Sciatic nerve (tissue), 2 donors: ENCODE results near the gene PKNOX1. TPM values are rescaled to one million over a fixed set of nuclear protein-coding genes. Genes with fewer than 3 reads are reported as not detected.
"Not testable (repeated sequence)": the region's sequence is repeated elsewhere in the genome, so short reads cannot be mapped to it uniquely, and the experiment has no call there.

Experiments used
- ATAC-seq: fragments of 200-7000 bp; cut with Tn5 transposase; one replicate; pipeline ENCODE4 v1.9.1; 2020; ENCODE audit warnings: mild to moderate bottlenecking, moderate library complexity
- DNase-seq: peaks from one replicate; pipeline ENCODE4 v3.0.0-alpha.2; 2020; ENCODE audit warnings: low spot score
- intact Hi-C: fragments of 100-400 bp; cut with DNase I; formaldehyde crosslinking; loops from one replicate; pipeline ENCODE4 v1.14.2; 2022
- total RNA-seq: library from RNA; stranded (reverse); fragmentation: NEBNext Ultra II Directional; extraction: Animal tissue kit (Norgen Biotek cat#: 25700); gene quantifications from one replicate; pipeline ENCODE4 v1.2.1, GENCODE V29; 2021
- donor health status: DM: no; HTN: no; CAD: no.
- donor health status: DM: no; HTN: no; CAD: no.

The PKNOX1 gene
- total RNA-seq, 1 donor from 2014 or later = 23.1 TPM

GRCh38 chr21:43004926-43005325 lies 30.6 kb downstream of the PKNOX1 start:
- ATAC-seq (peak; percentile 10), DNase-seq (no peak)
- intact Hi-C loops = no loop called here

- ATAC-seq (no peak), DNase-seq (no peak)
- intact Hi-C loops = no loop called here
Measured at GRCh38 chr21:43005635-43006034, 31.3 kb downstream of the PKNOX1 start.

GRCh38 chr21:43006051-43006873 lies 31.9 kb downstream of the PKNOX1 start:
- intact Hi-C loops, DNase-seq, ATAC-seq: not testable (repeated sequence)

GRCh38 chr21:43006874-43007208 lies 32.5 kb downstream of the PKNOX1 start:
- no peak for ATAC-seq
- no peak for DNase-seq
- intact Hi-C loops = no loop called here

GRCh38 chr21:43012596-43012995 lies 38.2 kb downstream of the PKNOX1 start:
- ATAC-seq (no peak), DNase-seq (no peak)
- intact Hi-C loops = no loop called here

GRCh38 chr21:43015906-43016540 lies 41.7 kb downstream of the PKNOX1 start:
- ATAC-seq (no peak), DNase-seq (no peak)
- intact Hi-C loops = no loop called here

- DNase-seq (no peak), ATAC-seq (no peak)
- intact Hi-C loops = no loop called here
Measured at GRCh38 chr21:43016728-43017127, 42.4 kb downstream of the PKNOX1 start.

- no peak for ATAC-seq
- intact Hi-C loops = no loop called here
Measured at GRCh38 chr21:43018519-43018918, 44.2 kb downstream of the PKNOX1 start.

GRCh38 chr21:43020177-43020576 lies 45.8 kb downstream of the PKNOX1 start:
- intact Hi-C loops = no loop called here
- no peak for ATAC-seq

More at GRCh38 chr21:43018519-43018918, 44.2 kb downstream of the PKNOX1 start:
- no peak for DNase-seq

GRCh38 chr21:43020771-43021170 lies 46.4 kb downstream of the PKNOX1 start:
- DNase-seq = no peak
- intact Hi-C loops = no loop called here
- ATAC-seq = no peak

More at GRCh38 chr21:43020177-43020576, 45.8 kb downstream of the PKNOX1 start:
- no peak for DNase-seq

GRCh38 chr21:43021191-43021590 lies 46.8 kb downstream of the PKNOX1 start:
- ATAC-seq = no peak
- intact Hi-C loops = no loop called here

GRCh38 chr21:43021756-43022600 lies 47.6 kb downstream of the PKNOX1 start:
- ATAC-seq (no peak), DNase-seq (no peak)
- intact Hi-C loops = no loop called here

More at GRCh38 chr21:43021191-43021590, 46.8 kb downstream of the PKNOX1 start:
- DNase-seq = no peak

- ATAC-seq = no peak
- intact Hi-C loops = no loop called here
- DNase-seq = no peak
Measured at GRCh38 chr21:43023175-43023574, 48.8 kb downstream of the PKNOX1 start.

- ATAC-seq (no peak), DNase-seq (no peak)
Measured at GRCh38 chr21:43024439-43025136, 50.2 kb downstream of the PKNOX1 start.

GRCh38 chr21:43025636-43026180 lies 51.3 kb downstream of the PKNOX1 start:
- DNase-seq (no peak), ATAC-seq (no peak)
- intact Hi-C loops = no loop called here

More at GRCh38 chr21:43024439-43025136, 50.2 kb downstream of the PKNOX1 start:
- intact Hi-C loops = no loop called here

- ATAC-seq (no peak), DNase-seq (no peak)
- intact Hi-C loops = no loop called here
Measured at GRCh38 chr21:43027846-43028731, 53.7 kb downstream of the PKNOX1 start.

GRCh38 chr21:43029785-43030184 lies 55.4 kb downstream of the PKNOX1 start:
- intact Hi-C loops = no loop called here
- no peak for ATAC-seq

GRCh38 chr21:43031121-43031619 lies 56.8 kb downstream of the PKNOX1 start:
- ATAC-seq = peak; percentile 89

More at GRCh38 chr21:43029785-43030184, 55.4 kb downstream of the PKNOX1 start:
- DNase-seq = no peak

More at GRCh38 chr21:43031121-43031619, 56.8 kb downstream of the PKNOX1 start:
- DNase-seq = no peak
- intact Hi-C loops = no loop called here
